GM21529 (cell line): Measurements from ENCODE around the gene EMILIN3.
"Not testable (repeated sequence)": the region's sequence is repeated elsewhere in the genome, so short reads cannot be mapped to it uniquely, and the experiment has no call there.

Experiments used
- ATAC-seq: cut with Tn5 transposase; IDR thresholded peaks from one replicate; pipeline ENCODE4 v1.9.1; 2021; ENCODE audit not compliant: unreplicated experiment

The EMILIN3 gene

DNA sequence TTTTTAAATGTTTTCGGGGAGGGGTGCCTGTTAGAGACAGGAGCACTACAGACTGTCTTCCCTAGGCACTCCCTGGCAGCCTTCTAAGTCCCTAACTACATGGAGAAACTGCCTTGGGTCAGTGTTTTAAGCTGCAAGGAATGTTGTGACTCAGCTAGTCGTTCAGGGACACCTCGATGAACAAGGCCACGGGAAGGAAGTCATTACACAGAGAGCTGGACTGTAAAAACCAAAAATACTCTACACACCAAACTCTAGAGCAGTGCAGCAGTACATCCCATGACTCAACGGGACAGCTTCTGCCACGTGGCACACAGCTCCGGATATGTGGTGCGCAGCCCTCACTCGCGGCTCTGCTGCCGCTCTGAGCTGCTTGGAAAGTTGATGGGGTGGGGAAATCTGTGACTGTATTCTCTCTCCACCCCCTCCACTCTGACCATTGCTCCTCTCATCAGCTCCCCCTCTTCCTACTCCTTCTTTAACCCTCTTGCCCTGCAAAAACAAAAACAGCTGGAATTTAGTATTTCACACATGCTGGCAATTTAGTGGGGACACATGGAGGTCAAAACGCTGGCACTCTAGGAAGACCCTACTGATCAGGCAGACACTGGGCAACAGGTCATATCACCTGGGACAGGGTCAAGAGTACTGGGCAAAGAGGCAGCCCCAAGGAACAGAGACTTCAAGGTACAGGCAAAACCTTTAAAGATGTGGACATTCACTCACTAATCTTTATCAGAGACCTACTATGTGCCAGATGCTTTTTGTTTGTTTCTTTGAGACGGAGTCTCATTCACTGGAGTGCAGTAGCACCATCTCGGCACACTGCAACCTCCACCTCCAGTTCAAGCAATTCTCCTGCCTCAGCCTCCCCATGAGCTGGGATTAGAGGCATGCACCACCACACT is 36.9 kb downstream of the EMILIN3 start:
- ATAC-seq: peak; percentile 66

DNA sequence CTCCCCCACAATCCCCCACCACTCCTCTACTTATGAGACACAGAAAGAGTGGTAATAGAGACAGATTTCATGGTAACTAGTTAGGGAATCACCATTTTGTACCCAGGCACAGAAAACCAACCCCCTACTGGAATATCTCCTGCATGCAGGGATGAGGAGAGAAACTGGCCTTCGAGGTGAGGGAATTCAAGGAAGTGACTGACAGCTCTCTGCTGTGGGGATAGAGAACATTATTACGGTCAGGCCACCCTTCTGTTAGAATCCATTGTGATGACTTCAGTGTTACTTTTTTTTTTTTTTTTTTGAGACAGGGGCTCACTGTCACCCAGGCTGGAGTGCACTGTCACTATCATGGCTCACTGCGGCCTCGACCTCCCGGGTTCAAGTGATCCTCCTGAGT is 39.4 kb downstream of the EMILIN3 start:
- no peak for ATAC-seq

DNA sequence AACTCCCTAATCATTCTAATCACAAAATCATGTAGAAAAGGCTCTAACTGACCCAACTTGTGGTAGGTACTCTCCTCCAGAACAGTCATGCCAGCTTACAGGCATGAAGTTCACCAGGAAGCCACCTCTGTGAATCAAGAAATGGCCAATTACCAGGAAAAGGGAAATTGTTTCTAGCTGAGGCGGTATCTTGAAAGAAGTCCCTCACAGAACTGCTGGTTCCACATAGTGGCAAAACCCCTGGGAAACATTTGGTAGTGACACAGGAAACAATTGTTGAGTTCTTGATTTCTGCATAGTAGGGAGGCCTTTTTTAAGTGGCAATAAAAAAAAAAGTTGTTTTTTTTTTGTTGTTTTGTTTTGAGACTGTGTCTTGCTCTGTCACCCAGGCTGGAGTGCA is 45.6 kb downstream of the EMILIN3 start:
- ATAC-seq: no peak

DNA sequence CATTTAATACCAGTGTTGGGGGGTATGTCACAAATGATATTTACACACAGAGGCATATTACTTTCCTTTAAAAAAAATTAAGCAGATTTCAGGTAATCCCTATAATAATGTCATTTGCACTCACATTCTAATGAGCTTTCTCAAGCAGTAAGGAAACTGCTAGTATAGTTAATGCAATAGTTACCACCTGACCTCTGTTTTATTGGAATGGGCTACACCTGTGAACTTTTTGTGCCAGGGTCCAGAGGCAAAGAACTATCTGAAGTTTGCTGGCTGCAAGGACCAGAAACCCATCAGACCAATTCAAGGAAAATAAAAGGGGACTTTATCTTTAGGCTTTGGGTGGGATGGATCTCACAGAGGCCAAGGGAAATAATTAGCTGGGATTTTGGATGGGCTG is 46.2 kb downstream of the EMILIN3 start:
- ATAC-seq: no peak

DNA sequence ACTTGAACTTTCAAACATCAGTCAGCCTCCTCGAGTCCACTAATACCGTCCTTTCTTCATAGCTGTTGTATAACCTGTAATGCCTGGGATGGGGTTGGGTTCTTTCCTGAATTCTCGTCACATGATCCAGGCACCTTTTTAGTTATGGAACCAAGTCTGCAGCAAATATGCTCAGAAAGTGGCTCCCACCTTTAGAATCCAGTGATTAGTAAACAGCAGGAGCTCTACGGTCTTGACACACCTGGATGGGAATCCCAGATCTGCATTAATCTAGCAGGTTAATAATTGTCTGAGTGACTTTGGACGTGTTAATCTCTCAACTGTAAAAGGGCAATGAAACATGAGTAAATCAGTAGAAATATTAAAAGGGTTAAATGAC is 48.4 kb downstream of the EMILIN3 start:
- no peak for ATAC-seq

DNA sequence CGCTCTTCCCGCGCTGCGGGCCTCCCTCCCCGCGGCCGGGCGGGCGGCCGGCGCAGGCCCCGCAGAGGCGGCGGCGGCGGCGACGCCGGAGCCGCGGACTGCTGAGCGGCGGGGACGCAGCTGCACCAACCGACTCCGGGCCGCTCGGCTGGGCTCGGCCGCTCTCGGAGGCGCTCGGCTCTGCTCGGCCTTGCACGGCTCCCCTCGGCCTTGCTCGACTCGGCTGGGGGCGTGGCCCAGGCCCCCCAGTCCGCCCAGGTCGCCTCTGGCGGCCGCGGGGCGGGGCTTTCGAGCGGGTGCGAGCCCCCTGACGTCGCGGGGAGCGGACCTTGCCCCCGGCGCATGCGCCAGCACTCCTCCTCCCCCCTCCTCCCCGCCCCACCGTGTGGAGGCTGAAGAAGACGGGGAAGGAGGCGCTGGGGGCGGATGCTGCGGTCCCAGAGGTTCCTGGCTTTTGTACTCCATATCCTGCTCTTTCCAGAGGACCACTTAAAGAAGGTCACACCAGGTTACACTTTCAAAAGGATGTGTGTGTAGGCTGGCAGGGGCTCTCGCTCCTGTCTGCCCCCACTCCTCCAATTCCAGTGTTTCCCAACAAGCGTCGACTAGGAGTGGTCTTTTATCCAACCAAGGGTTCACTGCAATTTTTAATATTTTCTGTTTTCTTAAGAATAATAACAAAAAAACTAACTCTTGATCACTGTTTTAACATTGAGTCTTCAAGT is 48.9 kb downstream of the EMILIN3 start, which contains the start of gene ZHX3:
TSS of gene ZHX3 (minus strand) at position 186 of the 725 bp plus-strand sequence. CDS start 112,815 bp downstream, outside the sequence.
- peak; percentile 94 for ATAC-seq

DNA sequence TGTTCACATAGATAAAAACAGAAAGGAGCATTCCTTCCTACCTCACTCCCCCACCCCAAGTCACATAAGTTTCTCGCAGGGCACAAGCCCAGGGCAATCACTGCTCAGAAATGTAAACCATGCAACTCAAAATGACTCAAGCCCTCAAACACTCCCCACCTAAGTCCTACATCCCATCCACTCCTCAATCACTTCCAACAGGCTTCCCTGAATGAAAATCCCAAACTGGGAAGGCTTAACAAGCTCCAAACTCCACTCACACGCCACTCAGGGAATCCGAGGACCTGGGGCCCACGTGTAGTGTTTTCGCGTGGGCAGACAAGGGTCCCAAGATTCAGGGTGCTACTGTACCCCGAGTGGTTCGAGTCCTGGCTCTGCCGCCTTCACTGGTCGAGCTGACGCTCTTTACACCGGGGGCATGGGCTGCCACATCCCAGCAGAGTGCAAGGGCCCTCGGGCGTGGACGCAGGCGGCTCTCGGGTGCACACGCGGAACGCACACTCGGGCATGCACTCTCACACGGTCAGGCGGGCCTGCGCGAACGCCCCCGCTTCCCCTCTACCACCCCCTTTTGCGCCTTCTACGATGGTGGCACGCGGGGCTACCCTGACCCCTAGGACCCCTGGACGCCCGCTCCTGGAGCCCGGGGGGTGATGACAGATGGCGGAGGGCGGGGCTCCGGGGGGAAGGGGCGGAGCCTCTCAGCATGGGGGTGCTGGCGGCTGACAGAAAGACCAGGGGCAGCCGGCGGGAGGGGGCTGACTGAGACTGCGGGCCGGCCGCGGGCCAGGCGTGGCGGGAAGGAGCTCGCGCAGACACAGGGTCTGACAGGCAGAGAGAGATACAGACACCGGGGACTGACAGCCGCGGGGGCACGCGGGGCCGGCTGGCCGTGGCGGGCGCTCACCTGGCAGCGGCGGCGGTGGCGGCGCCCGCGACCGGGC is 49.7 kb downstream of the EMILIN3 start:
- peak; percentile 62 for ATAC-seq

DNA sequence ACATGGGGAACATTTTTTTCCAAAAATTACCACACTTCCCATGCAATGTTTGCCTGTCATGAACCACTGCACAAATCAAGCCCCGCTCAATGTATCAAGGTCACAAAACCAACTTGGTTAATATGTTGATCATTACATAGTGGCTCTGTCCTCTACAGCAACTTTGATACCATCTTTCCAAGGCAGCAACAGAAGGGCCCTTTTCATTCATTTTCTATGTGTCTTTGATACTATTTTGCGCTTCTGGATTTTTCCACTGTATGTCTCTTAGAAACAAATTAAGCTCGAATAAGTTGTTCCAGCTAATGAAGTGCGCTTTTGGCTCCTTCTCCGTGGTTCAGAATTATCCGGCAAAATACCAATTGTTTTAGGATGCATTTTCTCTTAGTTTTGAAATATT is 50.6 kb downstream of the EMILIN3 start:
- no peak for ATAC-seq

DNA sequence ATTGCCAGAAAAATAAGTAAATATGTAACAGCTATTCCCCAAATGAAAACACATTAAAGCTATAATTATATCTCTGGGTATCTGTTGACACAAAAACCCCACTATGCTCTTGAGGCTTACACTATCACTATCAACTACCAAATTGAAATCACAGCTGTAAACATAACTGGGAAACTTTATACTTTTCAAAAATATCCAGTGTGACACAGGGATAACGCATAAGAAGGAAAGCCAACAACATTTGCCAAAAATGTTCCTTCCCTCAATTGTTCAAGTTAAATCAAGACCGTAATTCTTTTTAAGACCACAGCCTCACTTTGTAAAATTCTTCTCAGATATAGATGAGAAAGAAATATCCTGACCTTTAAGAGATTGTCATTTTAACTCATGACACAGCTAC is 52.2 kb downstream of the EMILIN3 start:
- no peak for ATAC-seq

DNA sequence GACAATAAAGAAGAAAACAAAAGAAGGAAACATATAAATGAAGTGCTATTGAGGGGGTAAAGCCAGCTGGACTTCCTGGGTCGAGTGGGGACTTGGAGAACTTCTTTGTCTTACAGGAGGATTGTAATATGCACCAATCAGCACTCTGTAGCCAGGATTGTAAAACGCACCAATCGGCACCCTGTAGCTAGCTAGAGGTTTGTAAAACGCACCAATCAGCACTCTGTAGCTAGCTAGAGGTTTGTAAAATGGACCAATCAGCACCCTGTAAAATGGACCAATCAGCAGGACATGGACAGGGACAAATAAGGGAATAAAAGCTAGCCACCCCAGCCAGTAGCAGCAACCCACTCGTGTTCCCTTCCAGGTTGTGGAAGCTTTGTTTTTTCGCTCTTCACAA is 54.6 kb downstream of the EMILIN3 start:
- ATAC-seq: not testable (repeated sequence)
